Frontal cortex (tissue), 4 donors: ENCODE results near the gene MASP2. TPM values are rescaled to one million over a fixed set of nuclear protein-coding genes. Genes with fewer than 3 reads are reported as not detected.
"Not testable (repeated sequence)": the region's sequence is repeated elsewhere in the genome, so short reads cannot be mapped to it uniquely, and the experiment has no call there.

ENCODE experiments used
- DNase-seq, 2 donors: peaks; one replicate each; pipeline ENCODE4 v3.0.0; 2012; ENCODE audit warnings: low spot score in 2 of 2
- FAIRE-seq: peaks from 2 replicates; lab custom pipeline; 2012; peaks lifted over from hg19 to GRCh38; lab: Jason Lieb, UNC
- total RNA-seq: library from RNA; depleted of rRNA; stranded (reverse); fragments of >200 nt; gene quantifications from one replicate; pipeline ENCODE4 v1.2.3, GENCODE V29; 2014
- donor health status: control.
- donor health status: control.
- donor health status: control.

MASP2 gene
- total RNA-seq, 1 donor from 2014 or later, result not detected

DNA sequence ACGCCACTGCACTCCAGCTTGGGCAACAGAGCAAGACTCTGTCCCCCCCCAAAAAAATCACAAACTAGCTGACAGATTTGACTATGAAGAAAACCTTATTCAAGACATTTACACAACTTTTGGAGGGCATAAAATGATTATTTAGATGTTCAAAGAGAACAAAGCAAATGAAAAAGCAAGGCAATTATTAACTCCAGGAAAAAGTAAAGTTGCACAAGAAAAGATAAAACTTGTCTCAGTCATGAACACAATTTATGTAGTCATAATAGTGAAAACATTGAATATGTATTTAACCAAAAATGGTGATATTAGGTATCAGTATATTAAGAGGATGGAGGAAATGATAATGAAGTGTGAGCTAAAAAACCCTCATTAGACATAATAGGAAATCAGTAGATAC is 46.5 kb downstream of the MASP2 start:
- no peak for FAIRE-seq
- no peak for DNase-seq

DNA sequence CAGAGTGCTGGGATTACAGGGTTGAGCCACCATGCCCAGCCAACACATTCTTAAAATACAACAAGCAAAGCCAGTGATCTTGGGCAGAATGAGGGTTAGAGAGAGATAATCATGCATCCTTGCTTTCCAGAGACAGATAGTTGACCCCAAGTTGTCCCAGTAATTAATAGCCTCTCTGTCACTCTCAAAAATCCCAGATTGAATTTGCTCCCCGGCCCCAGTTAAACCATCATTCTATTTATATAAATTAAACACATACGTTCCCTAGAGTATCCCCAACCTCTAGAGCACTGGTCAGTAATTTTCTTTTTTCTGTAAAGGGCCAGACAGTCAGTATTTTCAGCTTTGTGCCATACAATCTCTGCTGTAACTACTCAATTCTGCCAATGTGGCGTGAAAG is 50.9 kb downstream of the MASP2 start:
- no peak for DNase-seq
- no peak for FAIRE-seq

DNA sequence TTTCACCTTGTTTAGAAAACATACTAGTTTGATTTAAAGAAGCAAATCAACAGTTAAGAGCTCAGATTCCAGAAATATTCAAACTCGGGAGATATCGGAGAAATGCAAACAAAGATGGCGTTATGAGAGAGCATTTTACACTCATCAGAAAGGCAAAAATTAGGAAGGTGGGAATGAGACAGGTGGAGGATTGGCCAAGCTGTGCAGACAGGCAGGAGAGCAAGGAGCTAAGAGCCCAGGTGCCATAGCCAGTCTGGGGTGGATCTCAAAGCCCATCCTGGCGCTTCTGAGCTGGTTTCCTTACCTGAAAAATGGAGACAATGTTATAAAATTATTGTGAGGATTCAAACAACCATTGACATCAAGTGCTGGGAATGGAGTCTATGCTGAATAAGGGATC is 54.2 kb downstream of the MASP2 start:
- no peak for DNase-seq
- no peak for FAIRE-seq

DNA sequence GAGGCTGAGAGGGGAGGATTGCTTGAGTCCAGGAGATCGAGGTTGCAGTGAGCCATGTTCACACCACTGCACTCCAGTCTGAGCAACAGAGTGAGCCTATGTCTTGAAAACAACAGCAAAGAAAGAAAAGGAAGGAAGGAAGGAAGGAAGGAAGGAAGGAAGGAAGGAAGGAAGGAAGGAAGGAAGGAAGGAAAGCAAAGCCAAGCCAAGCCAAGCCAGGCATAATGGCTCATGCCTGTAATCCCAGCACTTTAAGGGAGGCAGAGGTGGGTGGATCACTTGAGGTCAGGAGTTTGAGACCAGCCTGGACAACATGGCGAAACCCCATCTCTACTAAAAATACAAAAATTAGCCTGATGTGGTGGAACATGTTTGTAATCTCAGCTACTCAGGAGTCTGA is 55.0 kb downstream of the MASP2 start:
- DNase-seq, result not testable (repeated sequence)

DNA sequence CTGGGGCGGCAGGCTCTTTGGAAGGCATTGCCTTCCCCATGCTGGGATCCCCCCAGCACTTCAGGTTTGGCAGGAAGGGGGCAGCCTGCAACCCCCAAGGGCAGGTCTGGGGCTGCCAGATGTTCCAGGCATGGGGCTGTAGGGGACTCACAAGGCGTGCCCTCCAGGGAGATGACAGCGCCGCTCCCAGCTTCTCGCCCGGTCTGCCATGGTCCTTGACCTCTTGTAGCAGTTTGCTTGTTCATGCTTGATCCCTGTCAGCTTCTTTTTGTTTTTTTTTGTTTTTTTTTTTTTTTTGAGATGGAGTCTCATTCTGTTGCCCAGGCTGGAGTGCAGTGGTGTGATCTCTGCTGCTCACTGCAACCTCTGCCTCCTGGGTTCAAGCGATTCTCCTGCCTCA is 56.2 kb downstream of the MASP2 start:
- DNase-seq, result no peak
- FAIRE-seq, result no peak

More for the DNA sequence above, 55.0 kb downstream of the MASP2 start:
- FAIRE-seq, result not testable (repeated sequence)

DNA sequence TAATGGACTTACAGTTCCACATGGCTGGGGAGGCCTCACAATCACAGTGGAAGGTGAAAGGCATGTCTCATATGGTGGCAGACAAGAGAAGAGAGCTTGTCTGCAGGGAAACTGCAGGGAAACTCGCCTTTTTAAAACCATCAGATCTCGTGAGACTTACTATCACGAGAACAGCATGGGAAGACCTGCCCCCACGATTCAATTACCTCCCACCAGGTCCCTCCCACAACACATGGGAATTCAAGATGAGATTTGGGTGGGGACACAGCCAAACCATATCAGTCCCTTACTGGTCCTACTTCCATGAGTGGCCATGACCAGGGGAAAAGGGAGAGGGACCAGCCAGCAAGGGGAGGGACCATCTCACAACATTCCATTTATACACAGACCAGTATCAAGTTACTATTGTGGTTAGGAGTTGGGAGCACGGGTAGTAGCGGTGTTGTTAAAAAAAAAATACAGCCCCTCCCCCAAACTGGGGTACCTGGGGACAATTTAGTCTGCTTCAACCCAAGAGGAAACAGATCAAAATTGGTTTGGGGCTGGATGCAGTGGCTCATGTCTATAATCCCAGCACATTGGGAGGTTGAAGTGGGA is 57.0 kb downstream of the MASP2 start:
- not testable (repeated sequence) for FAIRE-seq, DNase-seq

DNA sequence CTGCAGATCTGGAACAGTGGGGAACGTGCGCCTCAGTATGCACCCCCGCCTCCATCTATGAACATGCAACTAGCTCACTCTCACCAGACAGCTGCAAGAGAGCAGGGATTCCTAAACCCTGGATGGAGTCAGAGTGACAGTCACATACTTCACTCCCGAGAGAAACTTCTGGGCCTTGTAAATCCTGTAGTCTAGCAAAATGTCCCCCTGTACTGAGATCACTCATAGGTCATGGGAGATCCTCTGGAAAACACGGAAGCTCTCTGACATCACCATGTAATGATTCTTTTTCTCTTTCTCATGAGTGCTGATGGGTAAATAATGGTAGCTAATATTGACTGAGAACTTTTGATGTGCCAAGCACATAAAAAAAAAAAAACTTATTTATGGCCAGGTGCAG is 57.9 kb downstream of the MASP2 start:
- no peak for DNase-seq
- FAIRE-seq, result no peak

DNA sequence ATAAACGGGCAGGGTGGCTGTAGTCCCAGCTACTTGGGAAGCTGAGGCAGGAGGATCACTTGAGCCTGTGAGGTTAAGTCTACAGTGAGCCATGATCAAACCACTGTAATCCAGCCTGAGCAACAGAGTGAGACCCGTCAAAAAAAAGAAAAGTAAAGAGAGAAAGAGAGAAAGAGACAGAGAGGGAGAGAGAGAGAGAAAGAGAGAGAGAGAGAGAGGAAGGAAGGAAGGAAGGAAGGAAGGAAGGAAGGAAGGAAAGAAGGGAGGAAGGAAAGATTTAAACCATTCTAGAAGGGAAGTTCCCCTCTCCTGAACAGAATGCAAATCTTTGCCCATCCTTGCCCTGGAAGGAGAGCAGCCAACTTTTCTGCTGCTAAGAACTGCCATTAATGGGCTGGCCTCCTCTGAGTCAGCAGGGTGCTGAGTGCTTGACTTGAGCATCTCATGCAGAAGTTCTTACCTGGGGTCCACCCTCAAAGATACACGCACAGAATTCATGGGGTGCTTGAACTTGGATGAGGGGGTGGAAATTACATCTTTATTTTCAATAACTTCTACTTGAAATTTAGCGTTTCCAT is 59.1 kb downstream of the MASP2 start:
- FAIRE-seq (no peak), DNase-seq (no peak)

DNA sequence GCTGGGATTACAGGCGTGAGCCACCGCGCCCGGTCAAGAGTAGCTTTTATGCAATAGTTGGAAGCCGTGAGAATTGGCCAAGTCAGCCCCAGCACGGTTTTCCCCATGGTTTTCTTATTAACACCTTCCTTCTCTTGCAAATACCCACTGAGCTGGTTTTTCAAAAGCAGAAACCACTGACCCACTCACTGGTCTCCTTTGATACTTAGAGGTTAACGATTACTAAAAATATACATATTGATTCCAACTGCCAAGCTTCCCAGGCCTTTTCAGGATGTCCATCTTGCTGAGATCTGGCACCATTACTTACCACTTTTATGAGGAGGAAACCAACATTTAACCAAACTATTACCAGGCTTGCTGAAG is 60.5 kb downstream of the MASP2 start:
- no peak for DNase-seq
- FAIRE-seq, result no peak

DNA sequence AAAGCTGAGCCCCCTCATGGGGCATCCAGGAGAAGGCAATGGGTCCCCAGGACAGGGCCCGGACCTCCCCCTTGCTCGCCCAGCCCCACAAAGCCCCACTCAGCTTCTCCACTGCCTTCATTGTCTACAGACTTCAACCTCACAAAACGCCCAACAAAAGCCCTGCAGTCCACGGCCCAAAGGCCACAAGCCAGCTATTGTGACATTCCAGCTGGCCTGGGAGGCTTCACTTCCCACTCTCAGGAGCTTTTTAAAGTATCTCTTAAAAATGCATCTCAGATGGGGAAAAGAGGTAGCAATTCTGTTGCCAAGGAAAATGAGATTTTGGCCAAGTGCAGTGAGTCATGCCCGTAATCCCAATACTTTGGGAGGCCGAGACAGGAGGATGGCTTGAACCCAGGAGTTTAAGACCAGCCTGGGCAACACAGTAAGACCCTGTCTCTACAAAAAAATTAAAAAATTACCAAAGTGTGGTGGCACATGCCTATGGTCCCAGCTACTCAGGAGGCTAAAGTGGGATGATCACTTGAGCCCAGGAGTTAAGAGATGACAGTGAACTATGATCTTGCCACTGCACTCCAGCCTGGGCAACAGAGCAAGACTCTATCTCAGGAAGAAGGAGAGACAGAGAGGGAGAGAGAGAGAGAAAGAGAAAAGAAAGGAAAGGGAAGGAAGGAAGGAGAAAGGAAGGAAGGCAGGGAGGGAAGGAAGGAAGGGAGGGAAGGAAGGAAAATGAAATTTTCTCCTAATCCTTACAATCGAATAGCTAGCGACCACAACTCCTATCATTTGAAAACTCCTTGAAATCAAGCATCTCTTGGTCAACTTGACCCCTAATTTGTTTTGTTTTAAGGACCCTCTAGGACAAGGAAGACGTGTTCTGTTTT is 66.0 kb downstream of the MASP2 start:
- no peak for FAIRE-seq
- DNase-seq, result peak in 1 of 2 donors; percentile 52

DNA sequence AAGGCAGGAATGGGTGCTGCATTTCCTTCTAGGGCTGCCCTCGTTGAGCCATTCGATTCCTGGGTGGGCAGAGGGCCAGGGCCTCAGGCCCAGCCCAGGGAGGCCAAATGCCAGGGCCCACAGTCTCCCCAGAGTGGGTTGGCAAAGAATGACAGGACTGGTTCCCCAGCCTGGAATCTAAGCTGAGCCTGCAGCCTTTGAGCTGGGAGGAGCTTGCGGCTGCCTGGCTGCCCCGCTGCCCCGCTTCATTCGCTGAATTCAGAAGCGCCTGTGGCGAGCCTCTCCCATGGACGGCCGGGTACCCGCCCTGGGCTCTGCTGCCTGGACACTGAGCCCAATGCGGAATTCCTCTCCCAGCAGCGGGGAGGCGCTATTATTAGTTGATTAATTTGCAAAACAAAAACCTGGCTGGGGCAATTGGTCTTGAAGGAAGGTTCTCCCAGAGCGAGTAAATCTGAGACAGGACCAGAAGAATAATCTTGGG is 66.9 kb downstream of the MASP2 start:
- no peak for FAIRE-seq

DNA sequence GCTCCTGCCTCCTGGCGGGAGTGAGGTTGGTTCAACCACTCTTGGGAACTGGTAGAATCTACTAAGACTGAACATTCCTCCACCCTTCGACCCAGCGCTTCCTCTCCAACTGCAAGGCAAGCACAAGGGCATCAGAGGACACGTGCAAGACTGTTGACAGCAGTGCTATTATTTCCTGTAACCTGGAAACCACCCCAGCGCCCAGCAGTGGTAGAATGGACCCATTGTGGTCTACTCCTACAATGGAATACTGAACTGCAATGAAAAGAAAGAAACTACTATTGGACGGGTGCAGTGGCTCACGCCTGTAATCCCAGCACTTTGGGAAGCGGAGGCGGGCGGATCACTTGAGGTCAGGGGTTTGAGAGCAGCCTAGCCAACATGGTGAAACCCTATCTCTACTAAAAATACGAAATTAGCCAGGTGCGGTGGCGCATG is 67.5 kb downstream of the MASP2 start:
- DNase-seq (peak in 1 of 2 donors; percentile 65), FAIRE-seq (peak; percentile 47)

More for the DNA sequence above, 66.9 kb downstream of the MASP2 start:
- peak; percentile 57 to 60 for DNase-seq

DNA sequence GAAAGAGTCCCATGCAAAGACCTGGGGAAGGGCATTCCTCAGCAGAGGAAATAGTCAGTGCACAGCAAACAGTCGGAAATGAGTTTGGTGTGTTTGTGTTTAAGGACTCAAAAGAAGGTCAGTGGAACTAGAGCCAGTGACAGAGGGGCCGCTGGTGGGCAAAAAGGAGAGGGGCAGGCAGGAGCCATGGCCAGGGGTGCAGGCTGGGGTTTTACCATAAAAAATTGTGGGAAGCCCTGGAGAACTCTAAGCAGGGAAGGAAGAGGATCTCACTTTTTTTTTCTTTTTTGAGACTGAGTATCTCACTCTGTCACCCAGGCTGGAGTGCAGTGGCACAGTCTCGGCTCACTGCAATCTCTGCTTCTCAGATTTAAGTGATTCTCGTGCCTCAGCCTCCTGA is 68.3 kb downstream of the MASP2 start:
- DNase-seq (no peak), FAIRE-seq (no peak)

Other genes starting within 250 kb of the MASP2 start
- gene TARDBP, start 34.6 kb downstream of the MASP2 start, total RNA-seq, result 101 TPM
- 18.3 TPM for gene SRM, start 12.8 kb upstream of the MASP2 start, total RNA-seq
- gene EXOSC10, start 52.6 kb upstream of the MASP2 start, total RNA-seq, result 40.4 TPM
- gene ANGPTL7, start 142.1 kb upstream of the MASP2 start, total RNA-seq, result 0.41 TPM
- 38.7 TPM for gene MTOR, start 215.3 kb upstream of the MASP2 start, total RNA-seq
- 12.6 TPM for gene UBIAD1, start 226.0 kb upstream of the MASP2 start, total RNA-seq